Retinal pigment epithelial cell (primary cell): ENCODE data around the gene STARD4.

Source experiments
- DNase-seq: peaks from one replicate; pipeline ENCODE4 v3.0.0-alpha.2; 2010; ENCODE audit warnings: low read depth
- H3K4me3 ChIP-seq: 2 replicates; pipeline ENCODE4 v1.5.1; 2011; ENCODE audit warnings: mild to moderate bottlenecking, low read length, control low read depth, moderate library complexity
- TF ChIP-seq, protein P1 (sequence below): conservative IDR thresholded peaks from 2 replicates; pipeline ENCODE4 v1.5.1; 2011; ENCODE audit warnings: low read depth, low read length, control low read depth, inconsistent platforms

STARD4 gene

GRCh38 chr5:111552896-111553295, 40.6 kb upstream of the STARD4 start:
- DNase-seq: no peak
- TF ChIP-seq, protein P1, sequence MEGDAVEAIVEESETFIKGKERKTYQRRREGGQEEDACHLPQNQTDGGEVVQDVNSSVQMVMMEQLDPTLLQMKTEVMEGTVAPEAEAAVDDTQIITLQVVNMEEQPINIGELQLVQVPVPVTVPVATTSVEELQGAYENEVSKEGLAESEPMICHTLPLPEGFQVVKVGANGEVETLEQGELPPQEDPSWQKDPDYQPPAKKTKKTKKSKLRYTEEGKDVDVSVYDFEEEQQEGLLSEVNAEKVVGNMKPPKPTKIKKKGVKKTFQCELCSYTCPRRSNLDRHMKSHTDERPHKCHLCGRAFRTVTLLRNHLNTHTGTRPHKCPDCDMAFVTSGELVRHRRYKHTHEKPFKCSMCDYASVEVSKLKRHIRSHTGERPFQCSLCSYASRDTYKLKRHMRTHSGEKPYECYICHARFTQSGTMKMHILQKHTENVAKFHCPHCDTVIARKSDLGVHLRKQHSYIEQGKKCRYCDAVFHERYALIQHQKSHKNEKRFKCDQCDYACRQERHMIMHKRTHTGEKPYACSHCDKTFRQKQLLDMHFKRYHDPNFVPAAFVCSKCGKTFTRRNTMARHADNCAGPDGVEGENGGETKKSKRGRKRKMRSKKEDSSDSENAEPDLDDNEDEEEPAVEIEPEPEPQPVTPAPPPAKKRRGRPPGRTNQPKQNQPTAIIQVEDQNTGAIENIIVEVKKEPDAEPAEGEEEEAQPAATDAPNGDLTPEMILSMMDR: no peak
- H3K4me3 ChIP-seq: no peak overlapping the region

- TF ChIP-seq, protein P1: no peak
- H3K4me3 ChIP-seq: no peak overlapping the region
- DNase-seq: no peak
These were observed 40.2 kb upstream of the STARD4 start for GRCh38 chr5:111552492-111552891.

DNA sequence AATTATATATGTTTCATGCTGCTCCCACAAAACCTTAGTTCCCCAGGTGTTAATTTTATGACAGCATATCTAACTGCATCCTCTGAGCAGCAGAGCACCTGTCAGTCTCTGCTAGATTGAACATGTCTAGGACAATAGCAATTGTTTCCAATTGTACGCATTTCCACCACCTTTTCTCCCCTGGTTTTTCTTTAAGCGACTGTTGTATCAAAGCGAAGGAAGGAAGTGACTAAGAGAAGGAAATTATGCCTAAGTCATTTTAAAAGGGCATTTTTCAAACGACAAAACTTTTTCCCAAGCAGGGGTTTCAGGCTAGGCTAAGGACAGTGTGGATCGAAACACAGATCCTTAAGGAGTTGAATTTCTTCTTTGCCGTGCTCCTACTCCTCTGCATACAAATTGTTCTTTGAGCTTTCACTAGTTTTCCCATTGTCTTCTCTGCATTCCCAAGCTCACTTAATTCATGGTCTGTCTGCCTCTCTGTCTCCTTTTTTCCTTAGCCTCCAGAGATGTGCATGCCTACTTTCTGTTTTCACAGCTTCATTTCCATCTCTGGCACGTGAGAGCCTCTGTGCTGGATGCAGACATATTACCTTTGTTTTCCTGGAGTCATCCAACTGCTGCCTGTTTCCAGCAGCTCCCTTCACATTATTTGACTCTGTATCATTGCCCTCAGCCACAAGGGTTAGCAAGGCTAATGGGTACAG, 39.4 kb upstream of the STARD4 start:
- TF ChIP-seq, protein P1: no peak
- DNase-seq: no peak
- no peak overlapping the region for H3K4me3 ChIP-seq

- no peak overlapping the region for H3K4me3 ChIP-seq
- TF ChIP-seq, protein P1: no peak
- no peak for DNase-seq
These were observed 38.8 kb upstream of the STARD4 start for GRCh38 chr5:111551161-111551560.

DNA sequence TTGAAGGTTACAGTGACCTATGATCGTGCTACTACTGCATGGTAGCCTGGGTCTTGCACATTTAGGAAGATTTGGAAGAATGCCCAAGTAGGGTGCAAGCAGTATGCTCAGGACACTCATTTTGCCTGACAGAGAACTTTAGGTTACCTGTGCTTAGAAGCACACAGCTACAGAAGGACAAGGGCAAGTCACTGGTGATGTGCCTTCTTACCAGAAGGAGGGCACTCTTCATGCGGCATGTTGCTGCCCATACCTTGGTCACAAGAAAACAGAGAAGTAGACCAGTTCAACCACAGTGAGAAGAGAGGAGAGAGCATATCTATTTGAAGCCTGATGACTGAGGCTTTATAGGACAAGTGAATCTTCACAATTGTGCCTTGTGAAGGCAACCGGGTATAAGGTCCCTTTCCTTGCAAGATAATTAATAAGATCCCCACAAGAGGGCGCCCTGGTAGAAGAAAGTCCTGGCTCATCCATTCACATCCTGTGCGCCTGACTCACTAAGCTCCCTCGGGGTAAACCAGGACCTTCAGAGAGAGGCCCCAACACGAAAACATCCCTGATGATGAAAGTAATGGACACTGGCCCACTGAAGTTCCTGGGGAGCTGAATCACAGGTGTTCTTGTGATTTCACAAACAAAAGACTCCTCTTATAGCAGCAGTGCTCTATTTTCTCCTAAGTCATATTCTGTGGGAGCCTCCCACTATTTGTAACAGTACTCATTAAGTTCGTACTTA, 38.1 kb upstream of the STARD4 start:
- no peak overlapping the region for H3K4me3 ChIP-seq
- TF ChIP-seq, protein P1: peak; percentile 56
- peak; percentile 85 for DNase-seq

DNA sequence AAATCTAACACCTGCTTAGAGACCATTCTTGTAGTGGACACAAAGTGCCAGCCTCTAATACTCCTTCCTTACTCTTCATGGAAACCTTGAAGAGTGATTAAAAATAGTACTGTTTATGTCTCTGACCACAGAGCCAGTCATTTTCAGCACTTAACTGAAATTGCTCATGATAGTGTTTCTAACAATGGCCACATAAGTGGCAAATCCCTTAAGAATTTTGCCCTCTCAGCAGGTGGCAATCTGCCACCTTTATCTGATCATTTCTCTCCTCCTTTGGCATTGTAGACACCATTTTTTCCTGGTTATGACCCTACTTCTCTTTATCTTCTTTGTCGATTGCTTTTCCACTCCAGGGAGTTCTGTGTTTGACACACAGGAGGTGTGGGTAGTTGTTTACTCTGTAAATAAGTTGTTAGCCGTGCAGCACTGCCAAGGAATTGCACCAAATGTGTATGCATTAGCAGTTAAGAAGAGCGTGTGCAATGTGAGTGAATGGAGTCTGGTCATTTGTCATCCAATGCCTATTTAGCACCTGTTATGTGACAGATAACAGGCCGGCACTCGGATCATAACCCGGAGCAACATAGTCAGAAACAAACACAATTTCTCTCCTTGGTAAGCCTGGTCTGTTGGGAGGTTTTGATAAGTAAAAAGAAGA, 36.8 kb upstream of the STARD4 start:
- H3K4me3 ChIP-seq: no peak overlapping the region
- DNase-seq: peak; percentile 39
- TF ChIP-seq, protein P1: no peak
